NAMALWA (cell line): ENCODE results near the gene ARMCX2.
A peak's percentile ranks its signal among the peaks of the same experiment; 100 is the strongest.
"Not testable (repeated sequence)": the region's sequence is repeated elsewhere in the genome, so short reads cannot be mapped to it uniquely, and the experiment has no call there.

ENCODE experiments used
- DNase-seq: peaks from one replicate; pipeline ENCODE4 v3.0.0-alpha.2; 2015; ENCODE audit warnings: low spot score

The ARMCX2 gene

DNA sequence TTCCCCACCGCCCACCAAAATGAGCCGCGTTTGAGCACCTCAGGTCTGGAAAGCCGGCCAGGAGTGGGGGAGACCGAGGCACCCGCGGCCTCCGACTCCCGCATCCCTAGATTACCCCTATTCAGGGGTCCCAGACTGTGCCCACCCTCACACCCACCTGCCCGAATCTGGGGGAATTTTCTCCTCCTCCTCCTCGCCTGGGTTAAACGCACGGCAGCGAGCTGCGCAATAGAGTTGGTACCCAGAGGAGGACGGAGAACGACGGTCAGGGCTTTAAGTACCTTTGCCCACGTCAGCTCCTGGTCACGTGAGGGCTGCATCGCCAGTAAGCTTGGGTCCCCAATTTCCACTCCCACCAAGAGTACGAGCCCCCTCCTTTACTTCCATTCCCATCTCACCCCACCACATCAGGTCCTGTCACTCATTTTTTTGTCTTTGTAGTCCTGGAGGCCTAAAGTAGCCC is at the start of gene ARMCX2:
TSS of gene ARMCX2 (minus strand) at position 250 of the 463 bp plus-strand sequence. CDS start 2,262 bp downstream, outside the sequence.
- no peak for DNase-seq

DNA sequence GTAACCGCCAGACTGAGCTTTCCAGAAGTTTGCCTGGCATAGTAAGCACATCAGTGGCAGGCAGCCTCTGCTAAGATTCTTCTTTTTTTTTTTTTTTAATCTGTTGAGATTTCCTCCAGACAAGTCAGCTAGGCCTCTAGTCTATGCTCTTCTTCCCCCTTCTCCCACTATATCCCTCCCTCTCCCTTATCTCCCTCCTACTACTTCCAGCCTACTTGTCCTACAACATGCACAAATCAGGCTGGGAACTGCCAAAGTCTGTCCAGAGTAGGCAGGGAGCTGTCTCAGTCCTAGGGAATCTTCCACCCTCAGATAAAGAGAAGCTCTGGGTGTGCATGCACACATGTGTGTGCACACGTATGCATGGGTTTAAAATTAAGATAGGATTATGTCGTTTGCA is 49.7 kb upstream of the ARMCX2 start:
- no peak for DNase-seq

DNA sequence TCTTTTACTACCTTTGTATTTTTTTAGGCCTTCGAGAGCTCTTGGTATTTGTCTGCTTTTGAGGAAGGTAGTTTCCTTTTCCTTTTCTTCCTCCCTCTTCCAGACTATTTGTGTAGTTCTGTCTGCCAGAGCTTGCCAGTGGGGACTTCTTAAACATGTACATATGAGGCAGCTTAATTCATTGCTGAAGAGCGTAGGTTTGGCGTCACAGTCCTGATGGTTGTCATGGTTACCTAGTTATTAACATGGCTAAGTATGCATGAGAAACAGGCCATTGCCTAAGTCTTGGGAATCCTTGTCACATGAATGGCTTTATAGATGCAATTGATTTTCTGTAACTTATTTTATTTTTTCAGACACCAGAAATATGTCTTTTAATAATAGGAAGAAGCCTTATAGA is 48.5 kb upstream of the ARMCX2 start:
- no peak for DNase-seq

DNA sequence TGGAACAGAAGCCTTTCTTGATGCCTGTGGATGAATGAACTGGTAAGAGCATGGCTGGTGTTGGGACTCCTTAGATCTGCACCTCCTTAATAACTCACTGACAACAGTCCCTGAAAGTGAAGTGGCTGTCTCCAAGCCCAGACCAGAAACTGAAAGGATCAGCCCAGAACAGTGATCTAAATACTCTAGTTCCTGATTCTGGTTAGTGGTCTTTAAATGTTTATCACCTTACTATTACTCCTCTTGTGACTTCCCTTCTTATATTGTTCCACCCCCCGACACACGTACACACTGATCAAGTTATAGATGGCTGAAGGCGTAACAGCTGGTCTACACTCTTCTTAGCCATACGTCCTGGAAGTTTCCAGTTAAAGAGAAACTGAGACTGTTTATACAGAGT is 33.8 kb upstream of the ARMCX2 start:
- no peak for DNase-seq

DNA sequence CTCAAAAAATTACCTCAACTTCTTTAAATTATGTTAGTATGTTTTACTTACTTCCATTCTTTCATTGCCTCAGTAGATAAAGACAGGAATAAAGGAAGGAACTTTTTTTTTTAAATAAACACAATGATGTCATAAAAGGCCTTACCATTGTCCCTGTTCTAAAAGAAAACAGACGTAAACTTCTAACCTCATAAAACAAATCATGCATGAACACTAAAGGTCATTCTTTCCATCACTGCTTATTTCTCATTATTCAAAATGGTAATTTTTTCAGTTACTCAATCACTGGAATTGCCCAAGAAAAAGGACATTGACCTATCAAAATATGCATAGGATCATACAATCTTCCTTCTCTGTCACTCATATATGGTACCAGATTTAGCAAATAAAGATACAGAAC is 32.2 kb upstream of the ARMCX2 start:
- no peak for DNase-seq

DNA sequence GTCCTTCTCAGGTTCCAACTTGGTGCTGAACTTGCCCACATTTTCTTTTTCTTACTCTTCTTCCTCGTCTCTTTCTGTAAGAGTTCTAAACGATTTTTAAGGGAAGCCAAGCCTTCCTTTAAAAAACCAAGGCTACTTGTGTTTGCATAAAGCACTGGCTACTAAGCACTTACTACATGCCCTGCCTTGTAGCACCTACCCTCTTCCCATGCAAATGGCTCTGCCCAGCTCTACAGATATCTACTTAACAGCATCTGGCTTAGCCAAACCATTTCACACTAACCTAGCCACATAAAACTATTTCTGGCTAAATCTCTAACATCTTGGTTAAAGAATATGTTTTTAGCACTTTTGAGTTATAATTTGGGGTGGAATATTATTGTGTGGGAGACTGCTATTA is 26.9 kb upstream of the ARMCX2 start:
- DNase-seq, result no peak

DNA sequence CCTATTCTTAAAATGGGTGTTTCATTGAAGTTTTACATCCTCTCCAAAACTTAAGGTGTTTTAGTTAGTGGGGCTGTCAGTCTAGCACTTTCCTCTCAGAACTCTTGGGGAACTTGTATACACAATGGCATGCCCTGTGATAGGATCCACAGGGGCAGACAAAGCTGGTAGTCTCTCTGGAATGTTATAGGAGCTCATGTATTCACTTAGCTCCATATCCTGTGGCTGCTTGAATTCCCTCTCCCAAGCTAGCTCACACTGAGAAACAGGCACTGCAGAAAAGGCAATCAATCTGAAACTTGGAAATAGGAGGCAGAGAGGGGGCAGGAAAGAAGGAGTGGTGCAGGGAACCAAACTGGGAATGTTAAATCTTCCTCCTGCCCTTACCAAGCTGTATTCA is 26.3 kb upstream of the ARMCX2 start:
- no peak for DNase-seq

DNA sequence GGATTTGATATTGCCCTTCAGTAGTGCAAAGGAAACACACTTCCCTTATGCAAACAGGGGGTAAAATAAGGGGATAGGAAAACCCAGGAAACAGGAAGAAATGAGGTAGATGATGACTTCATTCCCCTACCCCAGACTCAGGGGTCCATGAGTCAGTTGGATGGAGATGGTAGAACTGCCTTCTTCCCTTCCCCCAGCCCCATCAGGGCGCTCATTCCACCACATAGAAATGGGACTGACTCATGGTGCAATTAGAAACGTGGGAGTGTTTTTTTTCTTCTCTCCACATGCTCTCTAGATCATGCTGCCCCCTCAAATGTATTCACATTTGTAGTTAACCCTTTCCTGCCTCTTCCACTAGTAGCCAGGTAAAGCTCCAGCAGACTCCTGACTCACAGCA is 23.1 kb upstream of the ARMCX2 start:
- no peak for DNase-seq

DNA sequence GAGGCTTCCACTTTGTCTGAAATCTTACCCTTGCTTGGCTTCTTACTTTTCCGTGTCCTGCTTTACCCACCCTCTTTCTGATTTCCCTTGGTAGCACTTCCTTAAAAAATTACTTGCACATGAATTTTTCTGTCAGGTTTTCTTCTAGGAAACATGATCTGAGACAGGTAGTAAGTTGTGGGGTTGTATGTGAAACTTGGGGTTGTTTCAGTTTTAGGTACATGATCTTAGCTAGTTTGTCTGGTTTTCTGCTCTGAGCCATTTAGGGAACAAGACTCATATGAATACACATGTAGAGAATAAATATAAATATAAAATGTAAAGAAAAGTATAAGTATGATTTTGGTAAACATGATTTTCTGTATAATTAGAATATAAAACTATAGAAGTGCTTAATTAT is 17.4 kb upstream of the ARMCX2 start:
- no peak for DNase-seq

DNA sequence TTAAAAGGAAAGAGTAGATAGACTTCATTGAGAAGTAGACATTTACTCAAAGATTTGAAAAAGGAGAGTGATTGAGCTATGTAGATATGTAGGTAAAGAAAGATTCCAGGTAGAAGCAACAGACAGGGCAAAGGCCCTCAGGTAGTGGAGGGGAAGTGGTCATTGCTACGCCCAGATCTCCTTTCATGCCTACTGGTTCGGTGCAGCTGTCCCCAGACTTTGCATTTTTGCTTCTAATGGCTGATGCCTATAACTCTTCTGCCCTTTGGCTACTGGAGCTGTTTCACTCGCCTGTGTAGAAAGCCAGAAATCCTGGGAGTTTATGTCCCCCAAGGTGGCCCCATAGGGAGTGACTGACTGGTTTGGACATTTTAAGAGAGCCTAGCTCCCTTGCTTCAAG is 16.9 kb upstream of the ARMCX2 start:
- DNase-seq, result no peak

DNA sequence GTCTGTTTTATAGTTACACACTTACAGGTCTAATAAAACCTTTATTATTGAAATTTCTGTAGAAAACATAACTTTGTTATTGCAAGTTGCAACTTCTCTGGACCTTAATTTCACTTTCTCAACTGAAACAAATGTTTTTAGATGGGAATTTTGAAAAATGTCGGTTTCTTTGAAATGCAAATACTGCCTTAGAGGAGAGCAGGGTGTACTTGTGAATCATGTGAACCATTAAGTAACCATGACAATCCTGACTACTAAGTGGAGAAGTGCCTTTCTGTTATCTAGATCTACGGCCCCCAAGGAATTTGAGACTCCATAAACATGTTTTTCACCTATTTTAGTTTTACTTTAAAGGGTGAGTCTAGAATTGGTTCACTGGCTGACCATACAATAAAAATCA is 8.5 kb upstream of the ARMCX2 start:
- no peak for DNase-seq

DNA sequence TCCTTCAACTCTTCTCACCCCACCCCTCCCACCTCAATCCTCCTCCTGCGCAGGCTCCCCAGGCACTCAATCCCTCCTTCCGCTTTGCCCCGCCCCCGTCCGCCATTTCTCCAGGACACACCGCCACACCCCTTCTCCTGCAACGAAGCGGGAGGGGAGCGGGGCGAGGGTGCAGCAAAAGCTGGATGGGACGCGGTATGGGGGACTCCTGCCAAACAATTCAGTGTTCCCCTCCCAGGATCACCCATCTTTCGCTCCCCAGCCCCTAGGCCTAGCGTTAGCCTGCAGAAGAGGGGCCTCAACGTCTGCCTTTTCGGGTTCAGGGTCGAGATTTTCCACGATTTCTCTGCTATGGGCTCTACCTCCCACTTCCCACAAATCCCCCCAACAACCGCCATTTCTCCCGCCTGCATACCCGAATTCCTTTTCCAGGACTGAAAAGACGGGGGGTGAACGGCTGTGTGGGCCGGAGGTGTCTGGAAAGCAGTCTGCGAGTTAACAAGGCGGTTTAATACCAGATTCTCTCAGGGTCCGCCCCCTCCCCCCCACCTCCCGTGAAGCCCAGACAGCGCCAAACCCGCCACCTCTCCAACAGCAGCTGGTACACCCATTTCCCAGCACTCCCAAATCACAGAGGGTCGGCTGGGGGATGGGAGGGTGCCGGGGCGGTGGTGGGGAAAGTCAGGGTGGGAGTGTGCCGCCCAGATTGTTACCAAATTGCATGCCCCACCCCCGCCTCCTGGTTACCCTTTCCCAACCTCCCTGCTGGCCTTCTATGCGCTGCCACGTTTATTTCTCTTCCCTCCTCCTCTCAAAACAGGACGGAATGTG is 774 bp downstream of the ARMCX2 start:
- no peak for DNase-seq

DNA sequence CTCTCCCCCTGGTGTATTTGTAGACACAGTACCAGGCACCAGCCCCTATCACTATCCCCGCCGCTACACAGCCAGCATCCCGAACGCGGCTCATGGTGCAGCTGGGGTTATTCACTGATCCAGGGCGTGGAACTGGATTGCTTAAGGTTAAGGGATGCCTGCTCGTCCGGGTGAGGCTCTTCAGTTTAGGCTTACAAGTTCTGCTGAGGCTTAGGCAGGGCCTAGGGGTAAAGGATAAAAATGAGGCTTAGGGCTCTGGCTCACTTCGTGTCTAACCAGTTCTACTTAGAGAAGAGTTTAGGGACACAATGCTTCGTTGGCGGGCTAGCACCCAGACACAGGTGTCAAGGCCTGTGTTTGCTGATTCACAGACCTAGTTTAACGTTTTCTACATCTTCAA is 2.2 kb downstream of the ARMCX2 start:
- no peak for DNase-seq

DNA sequence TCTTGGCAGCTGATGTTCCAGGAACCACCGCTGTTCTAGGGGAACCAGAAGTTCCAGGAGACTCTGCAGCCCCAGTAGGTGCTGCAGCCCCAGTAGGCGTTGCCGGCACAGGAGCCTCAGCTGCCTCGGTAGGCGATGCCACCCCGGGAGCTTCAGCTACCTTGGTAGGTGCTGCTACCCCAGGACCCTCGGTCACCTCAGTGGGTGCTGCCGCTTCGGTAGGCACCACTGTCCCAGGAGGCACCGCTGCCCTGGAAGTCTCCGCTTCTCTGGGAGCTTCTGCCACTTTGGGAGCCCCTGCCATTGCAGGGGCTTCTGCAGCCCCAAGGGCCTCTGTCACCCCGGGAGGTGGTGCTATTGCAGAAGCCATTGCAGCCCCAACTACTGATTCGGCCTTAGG is 2.8 kb downstream of the ARMCX2 start:
- DNase-seq, result no peak

DNA sequence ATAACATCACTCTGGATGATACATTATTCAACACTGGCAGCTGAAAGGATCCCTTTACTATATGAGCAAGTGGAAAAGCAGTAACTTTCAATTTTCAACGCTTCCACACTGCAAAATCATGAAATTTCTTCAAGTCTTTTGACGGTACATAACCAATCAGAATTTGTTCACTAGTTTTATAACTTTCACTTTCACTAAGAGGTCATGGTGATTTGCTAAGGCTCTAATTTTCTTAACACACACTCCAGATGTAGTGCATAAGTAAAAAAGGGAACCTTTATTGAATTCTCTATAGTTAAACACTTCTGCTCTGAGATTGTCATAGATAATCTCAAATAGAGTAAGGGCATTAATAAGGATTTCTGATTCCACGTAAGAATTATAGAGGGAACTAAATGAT is 4.1 kb downstream of the ARMCX2 start:
- no peak for DNase-seq

DNA sequence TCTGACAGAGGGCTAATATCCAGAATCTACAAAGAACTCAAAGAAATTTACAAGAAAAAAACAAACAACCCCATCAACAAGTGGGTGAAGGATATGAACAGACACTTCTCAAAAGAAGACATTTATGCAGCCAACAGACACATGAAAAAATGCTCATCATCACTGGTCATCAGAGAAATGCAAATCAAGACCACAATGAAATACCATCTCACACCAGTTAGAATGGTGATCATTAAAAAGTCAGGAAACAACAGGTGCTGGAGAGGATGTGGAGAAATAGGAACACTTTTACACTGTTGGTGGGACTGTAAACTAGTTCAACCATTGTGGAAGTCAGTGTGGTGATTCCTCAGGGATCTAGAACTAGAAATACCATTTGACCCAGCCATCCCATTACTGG is 11.9 kb downstream of the ARMCX2 start:
- not testable (repeated sequence) for DNase-seq

DNA sequence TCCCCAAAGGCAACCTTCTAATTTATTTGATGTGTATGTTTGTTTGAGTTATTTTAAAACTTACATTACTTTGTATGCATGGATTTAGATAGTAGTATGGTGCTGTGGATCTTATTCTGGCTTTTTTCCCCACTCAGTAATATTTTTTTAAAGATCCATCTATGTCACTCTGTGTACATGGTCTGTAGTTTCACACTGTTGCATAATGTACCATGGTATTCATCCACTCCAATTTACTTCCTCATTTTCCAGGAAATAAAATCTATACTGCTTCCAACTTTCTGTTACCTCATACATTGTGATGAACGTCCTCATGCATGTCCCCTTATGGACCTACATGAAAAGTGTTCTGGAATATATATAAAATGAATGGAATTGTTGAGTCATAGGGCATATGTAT is 17.6 kb downstream of the ARMCX2 start:
- no peak for DNase-seq

DNA sequence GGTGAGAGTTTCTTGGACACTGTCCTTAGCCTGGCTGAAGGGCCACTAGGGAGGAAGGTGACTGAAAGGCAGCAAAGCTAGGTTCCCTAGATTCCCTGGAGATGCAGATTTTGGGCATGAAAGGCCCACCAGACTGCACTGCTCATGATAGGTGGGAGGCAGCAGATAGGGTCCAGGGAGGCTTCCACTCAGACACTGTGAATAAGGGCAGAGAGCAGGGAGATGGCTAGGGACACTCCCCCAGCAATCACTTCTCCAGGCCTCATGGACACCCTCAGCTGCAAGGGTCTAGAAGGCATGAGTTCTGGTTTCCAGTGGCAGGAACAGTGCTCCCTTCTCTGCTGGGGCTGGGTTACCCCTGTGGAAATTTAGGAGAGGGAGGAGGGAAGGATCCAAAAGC is 20.1 kb downstream of the ARMCX2 start:
- DNase-seq, result no peak

DNA sequence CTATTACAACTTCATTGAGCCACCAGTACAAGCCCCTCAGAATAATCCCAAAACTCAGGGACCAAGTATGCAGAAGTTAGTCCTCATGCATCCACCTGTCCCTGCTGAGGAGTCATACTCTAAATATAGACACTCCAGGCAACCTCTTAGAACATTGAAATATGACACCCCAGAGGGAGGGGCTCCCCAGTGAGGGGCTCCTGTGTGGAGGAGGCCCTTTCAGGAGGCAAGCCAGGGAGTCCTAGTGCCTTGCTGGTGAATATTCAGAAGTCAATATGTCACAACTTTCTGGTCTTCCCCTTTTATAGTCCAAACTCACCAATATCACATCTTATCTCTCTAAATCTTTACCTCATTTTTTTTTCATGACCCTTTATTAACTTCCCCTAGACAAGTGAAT is 40.3 kb downstream of the ARMCX2 start:
- DNase-seq, result peak; percentile 13

DNA sequence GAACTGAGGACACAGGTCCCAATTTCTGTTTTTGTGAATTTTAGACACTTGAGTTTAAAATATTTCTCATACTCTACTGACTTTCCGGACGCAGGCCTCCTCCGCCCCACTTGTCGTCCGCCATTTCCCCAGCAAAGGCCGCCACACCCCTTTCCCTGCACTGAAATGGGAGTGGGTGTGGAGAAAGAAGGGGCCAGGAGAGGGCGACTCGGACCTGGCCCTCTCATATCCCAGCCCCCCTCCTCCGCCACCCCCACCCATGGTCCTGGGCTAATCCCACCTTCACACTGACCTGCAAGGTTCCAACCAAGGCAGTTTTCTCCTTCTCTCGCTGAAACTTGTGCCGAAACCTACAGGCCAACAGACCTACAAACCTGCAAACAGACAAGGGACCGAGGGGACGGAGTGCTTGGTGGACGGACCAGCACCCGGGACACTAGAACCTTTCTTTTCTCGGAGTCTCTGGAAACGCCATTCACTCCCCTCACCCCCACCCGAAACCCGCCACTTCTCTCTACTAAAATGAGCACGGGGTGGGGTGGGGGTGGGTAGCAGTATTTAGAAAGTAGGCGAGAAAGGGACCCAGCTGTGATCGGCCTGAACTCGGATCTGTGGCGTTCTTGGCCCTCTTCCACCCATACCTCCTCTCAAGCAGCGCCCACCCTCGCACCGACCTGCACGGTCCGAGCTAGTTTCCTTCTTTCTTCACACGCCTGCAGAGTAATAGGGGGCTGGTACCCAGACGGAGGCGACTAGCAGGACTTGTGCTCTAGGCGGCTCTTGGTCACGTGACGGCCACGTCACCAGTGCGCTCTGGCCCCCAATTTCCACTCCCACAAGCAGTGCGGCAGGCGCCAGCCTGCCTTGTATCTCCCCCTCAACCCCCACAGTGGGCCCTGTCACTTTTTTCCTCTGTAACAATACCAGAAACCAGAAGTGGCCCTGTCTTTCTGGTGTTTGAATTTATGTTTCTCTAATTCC is 42.1 kb downstream of the ARMCX2 start, which contains the start of gene ARMCX6:
TSS of gene ARMCX6 (minus strand) at position 790 of the 981 bp plus-strand sequence. CDS start 1,380 bp downstream, outside the sequence.
- DNase-seq, result peak; percentile 84

DNA sequence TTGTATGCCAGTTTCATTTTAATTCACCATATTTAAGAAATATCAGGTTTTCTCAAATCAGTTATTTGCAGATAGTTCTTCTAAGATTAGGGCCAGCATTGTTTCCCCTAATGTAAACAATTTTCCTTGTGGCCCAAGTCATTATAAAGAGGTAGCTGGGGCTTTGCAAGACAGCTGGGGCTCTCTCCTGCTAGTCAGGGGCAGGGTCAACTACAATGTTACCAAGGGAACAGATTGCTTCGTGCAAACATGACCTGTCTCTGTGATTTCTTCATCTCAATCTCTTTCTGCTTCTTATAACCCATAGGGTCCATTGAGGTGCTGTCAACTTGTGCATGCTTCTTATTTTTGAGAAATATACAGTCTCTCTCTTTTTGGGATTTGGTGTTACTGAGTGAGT is 53.9 kb downstream of the ARMCX2 start:
- DNase-seq, result no peak
